H1 (cell line): ENCODE measurements around the gene CST9L. TPM values are rescaled to one million over a fixed set of nuclear protein-coding genes. Genes with fewer than 3 reads are reported as not detected.

Experiments used
- CTCF ChIA-PET: fragments of 300-600 bp; sonication (Branson Sonifier 250); formaldehyde crosslinking; loops from one replicate; lab custom pipeline; 2021; ENCODE audit not compliant: partially characterized antibody; lab: Charles Lee
- POLR2A ChIA-PET: fragments of 300-600 bp; sonication (Branson Sonifier 250); formaldehyde crosslinking; loops from one replicate; lab custom pipeline; 2021; ENCODE audit warnings: inconsistent platforms; ENCODE audit not compliant: partially characterized antibody; lab: Charles Lee
- DNase-seq, 2 experiments: peaks; one replicate each; pipeline versions ENCODE4 v3.0.0 to v3.0.0-alpha.2; 2010 to 2022; ENCODE audit warnings: low spot score in 2 of 2, low read depth in 1 of 2, mixed read lengths in 1 of 2
- FAIRE-seq: peaks from 2 replicates; lab custom pipeline; 2011; peaks lifted over from hg19 to GRCh38; lab: Jason Lieb, UNC
- H2AFZ ChIP-seq: 2 replicates; pipeline ENCODE4 v1.8.1; 2012; ENCODE audit warnings: low read length, inconsistent platforms
- H2AK5ac ChIP-seq: 2 replicates; pipeline ENCODE4 v1.6.1; 2013; ENCODE audit warnings: low read depth, low read length
- H2BK120ac ChIP-seq: replicated peaks from 2 replicates; pipeline ENCODE3; 2013; ENCODE audit warnings: low read depth, low read length, inconsistent platforms
- H2BK12ac ChIP-seq: 2 replicates; pipeline ENCODE4 v1.6.1; 2013; ENCODE audit warnings: low read depth, low read length
- H2BK15ac ChIP-seq: 2 replicates; pipeline ENCODE4 v1.6.1; 2013; ENCODE audit warnings: low read length
- H2BK20ac ChIP-seq: 2 replicates; pipeline ENCODE4 v1.6.1; 2013; ENCODE audit warnings: low read length
- H2BK5ac ChIP-seq: 2 replicates; pipeline ENCODE4 v1.6.1; 2013; ENCODE audit warnings: low read depth, low read length
- H3K14ac ChIP-seq: 2 replicates; pipeline ENCODE4 v1.6.1; 2013; ENCODE audit warnings: inconsistent platforms; ENCODE audit not compliant: insufficient read length
- H3K18ac ChIP-seq: 2 replicates; pipeline ENCODE4 v1.6.1; 2013; ENCODE audit warnings: low read length; ENCODE audit errors: extremely low read depth
- H3K23ac ChIP-seq: 2 replicates; pipeline ENCODE4 v1.6.1; 2013; ENCODE audit warnings: inconsistent platforms; ENCODE audit not compliant: insufficient read length
- H3K23me2 ChIP-seq: 2 replicates; pipeline ENCODE4 v1.6.1; 2013; ENCODE audit warnings: low read depth, low read length
- H3K27ac ChIP-seq: 2 replicates; pipeline ENCODE4 v1.6.1; 2011; ENCODE audit warnings: low read depth, low read length, inconsistent platforms
- H3K27me3 ChIP-seq, 4 experiments: replicated peaks in 1 of 4; 1 replicate in 1 of 4; 2 replicates in 3 of 4; pipeline versions ENCODE4 v1.6.1 to v1.8.1; 2011 to 2013; ENCODE audit warnings: low read length in 3 of 4, mild to moderate bottlenecking in 3 of 4, inconsistent platforms in 2 of 4, mixed read lengths in 2 of 4, moderate library complexity in 1 of 4; ENCODE audit not compliant: control insufficient read depth in 3 of 4, insufficient read depth in 3 of 4; ENCODE audit errors: extremely low read depth in 1 of 4
- H3K36me3 ChIP-seq, 4 experiments: 2 replicates each; pipeline versions ENCODE4 v1.6.1 to v1.8.1; 2011 to 2013; ENCODE audit warnings: mild to moderate bottlenecking in 4 of 4, low read length in 3 of 4, moderate library complexity in 2 of 4, control low read depth in 1 of 4, inconsistent platforms in 1 of 4; ENCODE audit not compliant: insufficient read depth in 4 of 4, control insufficient read depth in 2 of 4
- H3K4ac ChIP-seq: replicated peaks from 2 replicates; pipeline ENCODE3; 2013; ENCODE audit warnings: low read length, low read depth, mixed read lengths, inconsistent platforms; ENCODE audit not compliant: insufficient read length
- H3K4me1 ChIP-seq, 4 experiments: replicated peaks in 1 of 4; 1 replicate in 1 of 4; 2 replicates in 3 of 4; pipeline versions ENCODE4 v1.6.1 to v1.8.1; 2011 to 2013; ENCODE audit warnings: low read length in 3 of 4, inconsistent platforms in 2 of 4, mixed read lengths in 1 of 4; ENCODE audit not compliant: insufficient read depth in 4 of 4, control insufficient read depth in 3 of 4
- H3K4me2 ChIP-seq, 2 experiments: 2 replicates each; pipeline versions ENCODE4 v1.6.1 to v1.8.1; 2011 to 2013; ENCODE audit warnings: low read depth in 2 of 2, low read length in 2 of 2, control low read depth in 1 of 2, inconsistent platforms in 1 of 2, mild to moderate bottlenecking in 1 of 2; ENCODE audit not compliant: insufficient read depth in 1 of 2
- H3K4me3 ChIP-seq, 4 experiments: fragments of 200-600, 300-600 bp in 1 of 4; sonication (generic), shearing (Covaris generic), sonication (Bioruptor Twin) in 1 of 4; 2 replicates each; pipeline versions ENCODE4 v1.5.1 to v1.8.1; 2011 to 2016; ENCODE audit warnings: low read length in 4 of 4, low read depth in 3 of 4, control low read depth in 2 of 4, inconsistent platforms in 2 of 4, mild to moderate bottlenecking in 2 of 4, mixed read lengths in 1 of 4, moderate library complexity in 1 of 4; ENCODE audit not compliant: insufficient read depth in 2 of 4; ENCODE audit errors: extremely low read depth in 1 of 4
- H3K56ac ChIP-seq: replicated peaks from 2 replicates; pipeline ENCODE3; 2013; ENCODE audit warnings: low read depth, mild to moderate bottlenecking, mixed read lengths, low read length, inconsistent platforms; ENCODE audit not compliant: insufficient read length
- H3K79me1 ChIP-seq: 2 replicates; pipeline ENCODE4 v1.6.1; 2013; ENCODE audit warnings: low read depth, low read length, control low read depth
- H3K79me2 ChIP-seq, 2 experiments: 2 replicates each; pipeline versions ENCODE4 v1.6.1 to v1.8.1; 2012 to 2013; ENCODE audit warnings: low read length in 2 of 2, mild to moderate bottlenecking in 2 of 2, inconsistent platforms in 1 of 2; ENCODE audit not compliant: insufficient read depth in 2 of 2, control insufficient read depth in 1 of 2
- H3K9ac ChIP-seq, 4 experiments: replicated peaks in 1 of 4; 1 replicate in 1 of 4; 2 replicates in 3 of 4; pipeline versions ENCODE4 v1.6.1 to v1.8.1; 2011 to 2013; ENCODE audit warnings: low read depth in 3 of 4, low read length in 3 of 4, control low read depth in 2 of 4, mild to moderate bottlenecking in 2 of 4, moderate library complexity in 2 of 4, inconsistent platforms in 1 of 4; ENCODE audit errors: extremely low read depth in 1 of 4
- H3K9me3 ChIP-seq, 2 experiments: 2 replicates each; pipeline versions ENCODE4 v1.6.1 to v1.8.1; 2012 to 2013; ENCODE audit warnings: mild to moderate bottlenecking in 2 of 2, moderate library complexity in 2 of 2, control low read depth in 1 of 2, inconsistent platforms in 1 of 2, low read depth in 1 of 2, low read length in 1 of 2, mixed read lengths in 1 of 2; ENCODE audit not compliant: insufficient read depth in 2 of 2
- H4K20me1 ChIP-seq, 2 experiments: replicated peaks in 1 of 2; 2 replicates each; pipeline versions ENCODE3 to v1.8.1; 2011 to 2013; ENCODE audit warnings: inconsistent platforms in 2 of 2, low read length in 2 of 2, mild to moderate bottlenecking in 1 of 2; ENCODE audit not compliant: insufficient read depth in 2 of 2, control insufficient read depth in 1 of 2
- H4K5ac ChIP-seq: 2 replicates; pipeline ENCODE4 v1.6.1; 2013; ENCODE audit warnings: low read length, low read depth, mixed read lengths, inconsistent platforms; ENCODE audit not compliant: insufficient read length
- H4K8ac ChIP-seq: 2 replicates; pipeline ENCODE4 v1.8.0; 2013; ENCODE audit warnings: mild to moderate bottlenecking, moderate library complexity, low read length, inconsistent platforms; ENCODE audit not compliant: insufficient read depth; ENCODE audit errors: extremely low read depth
- H4K91ac ChIP-seq: replicated peaks from 2 replicates; pipeline ENCODE3; 2013; ENCODE audit warnings: low read length, mixed read lengths, inconsistent platforms; ENCODE audit not compliant: insufficient read length
- EZH2 ChIP-seq: fragments of 200-600 bp; sonication (generic); IDR thresholded peaks from 2 replicates; pipeline ENCODE4 v1.7.1; 2012; ENCODE audit warnings: low read depth, mild to moderate bottlenecking, moderate library complexity, low read length, inconsistent platforms; ENCODE audit not compliant: severe bottlenecking
- RFX5 ChIP-seq: IDR thresholded peaks from 2 replicates; pipeline ENCODE4 v1.6.1; 2011; ENCODE audit warnings: low read depth, low read length, improper control_type of control experiment, borderline replicate concordance
- SIX5 ChIP-seq: IDR thresholded peaks from 2 replicates; pipeline ENCODE4 v1.6.1; 2011; ENCODE audit warnings: mild to moderate bottlenecking, low read depth, low read length
- YY1 ChIP-seq: IDR thresholded peaks from 2 replicates; pipeline ENCODE4 v1.6.1; 2011; ENCODE audit warnings: low read depth, mild to moderate bottlenecking, low read length
- WGBS, 2 experiments: shearing (Covaris generic) in 1 of 2; methylation state at CpG; one replicate each; pipeline versions ENCODE4 v1.1.6 to v1.1.7; 2013 to 2015; ENCODE audit warnings: low lambda C conversion rate in 2 of 2, mixed read lengths in 2 of 2, inconsistent platforms in 1 of 2, low coverage in 1 of 2, missing lambda C conversion rate in 1 of 2; ENCODE audit not compliant: insufficient replicate concordance in 2 of 2, insufficient coverage in 1 of 2, insufficient read length in 1 of 2; ENCODE audit errors: extremely low coverage in 1 of 2, missing lambda C conversion rate in 1 of 2; 5-methylcytosine and 5-hydroxymethylcytosine counted together
- polyA plus RNA-seq, 7 experiments: library from polyadenylated mRNA; depleted of rRNA in 3 of 7; stranded (reverse) in 5 of 7; unstranded in 2 of 7; fragments of >200 nt in 5 of 7; fragments of 200-250 nt in 2 of 7; gene quantifications; 1 replicate in 5 of 7; 2 replicates in 1 of 7; 4 replicates in 1 of 7; pipeline versions ENCODE4 v1.2.1 to v1.2.3, GENCODE V29; 2011 to 2013; ENCODE audit warnings: missing spikeins in 2 of 7, mixed read lengths in 2 of 7
- total RNA-seq: library from RNA; stranded (reverse); fragmentation: NEBNext Ultra II Directional; extraction: Animal tissue kit (Norgen Biotek cat#: 25700); gene quantifications from 2 replicates; pipeline ENCODE4 v1.2.1, GENCODE V29; 2021

The CST9L gene
- total and polyA plus RNA-seq, 2 of the 8 experiments (the other 6 are each of a cell fraction or from before 2014, with no cell fraction given), result not detected

- ChIA-PET CTCF (no interaction called here), POLR2A (no interaction called here)
- Histone ChIP-seq H3K79me1 (no peaks in the 10 kb centered on the region), H3K4me3 (no peak overlapping the region), H3K4ac (no peak overlapping the region), H3K79me2 (no peaks in the 10 kb centered on the region), H2AFZ (no peak overlapping the region), H3K4me1 (no peaks in the 10 kb centered on the region; a peak in 1 of 7 replicates), H3K14ac (no peak overlapping the region), H2BK15ac (0 out of 2 replicates have a peak overlapping the region, but pooled peaks have one; percentile 82), H3K27ac (no peak overlapping the region), H4K20me1 (no peaks in the 10 kb centered on the region), H2BK12ac (peak overlapping the region; percentile 7; the same call in 1 of the 2 replicates), H2BK120ac (no peak overlapping the region), H3K9ac (no peak overlapping the region), H3K36me3 (no peaks in the 10 kb centered on the region), H3K27me3 (no peaks in the 10 kb centered on the region), H4K5ac (no peak overlapping the region), H3K9me3 (peaks cover 0 to 3% of the 10 kb centered on the region in 2 experiments; a peak in 3 of 4 replicates), H2BK20ac (peak overlapping the region; percentile 23; the same call in 1 of the 2 replicates), H2AK5ac (peak overlapping the region; percentile 0; the same call in 1 of the 2 replicates), H4K8ac (no peak overlapping the region), H3K23ac (no peak overlapping the region), H2BK5ac (no peak overlapping the region), H3K23me2 (no peaks in the 10 kb centered on the region), H3K4me2 (no peak overlapping the region), H3K18ac (no peak overlapping the region; the same call in 1 of the 2 replicates), H4K91ac (no peak overlapping the region), H3K56ac (no peak overlapping the region)
- 80% methylated on average over 2 of the region's 2 CpGs; no CpG with 5 or more reads in 1 of the 2 experiments for WGBS, 2 experiments
- FAIRE-seq (no peak), DNase-seq (no peak)
- TF ChIP-seq SIX5 (no peak), EZH2 (no peak), RFX5 (no peak), YY1 (no peak)
Observed at GRCh38 chr20:23520185-23520584, 48.1 kb downstream of the CST9L start.
